Astrocyte (in vitro differentiated cells and primary cell): Measurements from ENCODE around the gene KRT9. TPM values are rescaled to one million over a fixed set of nuclear protein-coding genes. Genes with fewer than 3 reads are reported as not detected.
A peak's percentile ranks its signal among the peaks of the same experiment; 100 is the strongest.

ENCODE experiments used
- DNase-seq: peaks from one replicate; pipeline ENCODE4 v3.0.0-alpha.2; 2010; ENCODE audit warnings: low read depth
- FAIRE-seq: peaks from 2 replicates; lab custom pipeline; 2011; peaks lifted over from hg19 to GRCh38; lab: Jason Lieb, UNC
- H2AFZ ChIP-seq: 2 replicates; pipeline ENCODE4 v1.6.0; 2012; ENCODE audit warnings: low read depth, low read length, inconsistent platforms
- H3K27ac ChIP-seq: 2 replicates; pipeline ENCODE4 v1.5.1; 2011; ENCODE audit warnings: low read depth, low read length, inconsistent platforms
- H3K27me3 ChIP-seq: 2 replicates; pipeline ENCODE4 v1.6.0; 2011; ENCODE audit warnings: low read length, inconsistent platforms; ENCODE audit not compliant: insufficient read depth
- H3K36me3 ChIP-seq: 2 replicates; pipeline ENCODE4 v1.5.1; 2011; ENCODE audit warnings: low read length, inconsistent platforms; ENCODE audit not compliant: insufficient read depth
- H3K4me1 ChIP-seq: 2 replicates; pipeline ENCODE4 v1.5.1; 2011; ENCODE audit warnings: low read length, inconsistent platforms; ENCODE audit not compliant: insufficient read depth
- H3K4me2 ChIP-seq: 2 replicates; pipeline ENCODE4 v1.6.0; 2012; ENCODE audit warnings: low read length, inconsistent platforms
- H3K4me3 ChIP-seq: 2 replicates; pipeline ENCODE4 v1.5.1; 2011; ENCODE audit warnings: low read depth, mild to moderate bottlenecking, low read length, inconsistent platforms; ENCODE audit not compliant: insufficient read depth
- H3K79me2 ChIP-seq: 2 replicates; pipeline ENCODE4 v1.6.0; 2012; ENCODE audit warnings: mild to moderate bottlenecking, low read length, inconsistent platforms; ENCODE audit not compliant: insufficient read depth
- H3K9ac ChIP-seq: 2 replicates; pipeline ENCODE4 v1.6.0; 2012; ENCODE audit warnings: mild to moderate bottlenecking, low read length, inconsistent platforms
- H3K9me3 ChIP-seq: 2 replicates; pipeline ENCODE4 v1.5.1; 2012; ENCODE audit warnings: low read depth, mild to moderate bottlenecking, low read length, inconsistent platforms; ENCODE audit not compliant: insufficient read depth
- H4K20me1 ChIP-seq: 2 replicates; pipeline ENCODE4 v1.6.0; 2012; ENCODE audit warnings: low read length, inconsistent platforms; ENCODE audit not compliant: insufficient read depth
- H3K27ac Mint-ChIP-seq: one replicate; pipeline ENCODE4 v1.8.0; 2021; ENCODE audit warnings: mild to moderate bottlenecking, mixed read lengths; ENCODE audit not compliant: unreplicated experiment
- H3K27me3 Mint-ChIP-seq: one replicate; pipeline ENCODE4 v1.8.0; 2021; ENCODE audit warnings: low read depth, mixed read lengths; ENCODE audit not compliant: unreplicated experiment
- H3K36me3 Mint-ChIP-seq: one replicate; pipeline ENCODE4 v1.8.0; 2021; ENCODE audit warnings: low read depth, mixed read lengths; ENCODE audit not compliant: unreplicated experiment
- H3K4me1 Mint-ChIP-seq: one replicate; pipeline ENCODE4 v1.8.0; 2021; ENCODE audit warnings: low read depth, mixed read lengths; ENCODE audit not compliant: unreplicated experiment
- H3K4me3 Mint-ChIP-seq: one replicate; pipeline ENCODE4 v1.8.0; 2021; ENCODE audit warnings: mild to moderate bottlenecking, moderate library complexity, mixed read lengths; ENCODE audit not compliant: unreplicated experiment
- H3K9me3 Mint-ChIP-seq: one replicate; pipeline ENCODE4 v1.8.0; 2021; ENCODE audit warnings: mild to moderate bottlenecking, mixed read lengths; ENCODE audit not compliant: unreplicated experiment
- EZH2 ChIP-seq: IDR thresholded peaks from 2 replicates; pipeline ENCODE4 v1.6.1; 2012; ENCODE audit warnings: mild to moderate bottlenecking, low read length, inconsistent platforms; ENCODE audit not compliant: insufficient read depth
- total RNA-seq: library from RNA; stranded (reverse); gene quantifications from 2 replicates; pipeline ENCODE4 v1.2.1, GENCODE V29; 2021
- TF ChIP-seq, protein P1 (sequence below): IDR thresholded peaks from 2 replicates; pipeline ENCODE4 v1.5.1; 2011; ENCODE audit warnings: low read depth, mild to moderate bottlenecking, inconsistent platforms, low read length, moderate library complexity; ENCODE audit not compliant: insufficient read depth

The KRT9 gene
- total RNA-seq, 1 donor from 2014 or later: 0.09 TPM

DNA sequence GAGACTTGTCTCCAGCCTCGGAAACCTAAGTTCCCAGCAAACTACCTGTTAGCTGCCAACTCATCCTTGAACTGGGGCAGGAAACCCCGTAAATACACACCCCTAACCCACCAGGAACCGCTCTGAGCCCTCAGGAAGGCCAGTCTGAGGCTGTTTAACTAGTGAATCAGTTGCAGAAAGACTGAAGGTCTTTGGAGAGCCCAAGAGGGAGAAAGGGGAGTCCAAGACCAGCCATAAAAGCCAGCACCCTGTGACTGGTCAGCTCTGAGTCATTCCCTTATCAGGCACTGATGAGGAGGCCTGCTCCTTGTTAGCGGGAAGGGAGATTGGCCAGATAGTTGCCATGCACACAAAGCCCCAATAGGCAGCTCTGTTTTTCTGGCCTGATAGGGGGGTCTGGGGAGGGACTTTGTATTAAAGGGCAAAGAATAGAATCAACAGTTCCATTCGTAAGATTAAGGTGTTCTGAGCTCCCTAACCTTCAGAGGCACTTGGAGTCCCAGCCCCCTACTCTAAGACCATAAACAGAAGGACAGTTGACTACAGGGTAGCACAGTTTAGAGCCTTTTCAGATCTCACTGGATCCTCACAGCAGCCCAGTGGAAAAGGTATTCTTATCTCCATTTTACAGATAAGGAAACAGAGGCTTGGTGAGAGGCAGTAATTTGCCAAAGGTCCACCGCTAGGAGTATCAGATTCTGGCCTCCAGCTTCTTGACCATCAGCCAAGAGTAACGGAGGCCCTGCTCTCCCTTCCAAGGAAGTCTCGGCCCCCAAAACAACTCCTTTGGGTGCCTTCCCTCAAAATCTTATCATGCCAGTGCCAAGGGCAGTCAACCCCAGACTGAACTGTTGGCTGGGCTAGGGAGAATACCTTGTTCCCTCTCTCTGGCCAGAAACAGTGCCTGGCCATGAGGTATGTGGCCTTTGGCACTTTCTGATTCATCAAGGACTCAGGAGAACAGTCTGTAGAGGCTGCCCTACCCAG lies 41.5 kb downstream of the KRT9 start:
- Histone ChIP-seq H4K20me1 (no peaks in the 10 kb centered on the region), H3K27ac (peak overlapping the region; percentile 71), H3K9me3 (no peaks in the 10 kb centered on the region), H3K9ac (peak overlapping the region; percentile 28), H3K27me3 (no peaks in the 10 kb centered on the region), H3K4me1 (peaks cover 29% of the 10 kb centered on the region), H3K79me2 (peaks cover 12% of the 10 kb centered on the region), H3K4me3 (peak overlapping the region; percentile 1), H2AFZ (no peak overlapping the region), H3K36me3 (no peaks in the 10 kb centered on the region), H3K4me2 (peak overlapping the region; percentile 46)
- DNase-seq: peak; percentile 95
- TF ChIP-seq, protein P1, sequence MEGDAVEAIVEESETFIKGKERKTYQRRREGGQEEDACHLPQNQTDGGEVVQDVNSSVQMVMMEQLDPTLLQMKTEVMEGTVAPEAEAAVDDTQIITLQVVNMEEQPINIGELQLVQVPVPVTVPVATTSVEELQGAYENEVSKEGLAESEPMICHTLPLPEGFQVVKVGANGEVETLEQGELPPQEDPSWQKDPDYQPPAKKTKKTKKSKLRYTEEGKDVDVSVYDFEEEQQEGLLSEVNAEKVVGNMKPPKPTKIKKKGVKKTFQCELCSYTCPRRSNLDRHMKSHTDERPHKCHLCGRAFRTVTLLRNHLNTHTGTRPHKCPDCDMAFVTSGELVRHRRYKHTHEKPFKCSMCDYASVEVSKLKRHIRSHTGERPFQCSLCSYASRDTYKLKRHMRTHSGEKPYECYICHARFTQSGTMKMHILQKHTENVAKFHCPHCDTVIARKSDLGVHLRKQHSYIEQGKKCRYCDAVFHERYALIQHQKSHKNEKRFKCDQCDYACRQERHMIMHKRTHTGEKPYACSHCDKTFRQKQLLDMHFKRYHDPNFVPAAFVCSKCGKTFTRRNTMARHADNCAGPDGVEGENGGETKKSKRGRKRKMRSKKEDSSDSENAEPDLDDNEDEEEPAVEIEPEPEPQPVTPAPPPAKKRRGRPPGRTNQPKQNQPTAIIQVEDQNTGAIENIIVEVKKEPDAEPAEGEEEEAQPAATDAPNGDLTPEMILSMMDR: no peak
- TF ChIP-seq EZH2: no peak
- FAIRE-seq: peak; percentile 89
- no peaks in the 10 kb centered on the region for H3K36me3 Mint-ChIP-seq
- no peaks in the 10 kb centered on the region for H3K9me3 Mint-ChIP-seq
- H3K27me3 Mint-ChIP-seq: peaks cover 15% of the 10 kb centered on the region
- peak overlapping the region; percentile 60 for H3K4me3 Mint-ChIP-seq
- H3K4me1 Mint-ChIP-seq: peaks cover 18% of the 10 kb centered on the region
- H3K27ac Mint-ChIP-seq: peak overlapping the region; percentile 77

DNA sequence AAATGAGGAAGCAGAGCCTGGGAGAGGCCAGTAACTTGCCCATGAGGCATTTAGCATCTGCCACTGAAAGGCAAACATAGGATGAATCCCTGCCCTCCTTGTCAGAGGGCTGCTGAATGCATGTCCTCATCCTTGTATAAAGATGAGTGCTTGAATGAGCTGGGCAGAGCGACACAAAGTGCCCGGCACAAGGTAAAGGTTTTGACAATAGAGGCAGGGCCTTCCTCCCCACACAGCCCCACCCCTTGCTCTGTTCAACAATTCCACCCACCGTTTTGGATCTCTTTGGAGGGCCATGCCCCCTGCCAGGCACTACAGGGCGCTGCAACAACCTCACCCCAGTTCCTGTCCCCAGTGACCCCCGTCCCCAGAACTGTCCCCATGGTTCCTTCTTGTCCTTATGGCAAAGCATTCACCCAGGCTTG lies 42.4 kb downstream of the KRT9 start:
- Histone ChIP-seq H3K9ac (peak overlapping the region; percentile 20), H3K79me2 (peaks cover 12% of the 10 kb centered on the region), H4K20me1 (no peaks in the 10 kb centered on the region), H3K9me3 (no peaks in the 10 kb centered on the region), H3K27me3 (no peaks in the 10 kb centered on the region), H2AFZ (no peak overlapping the region), H3K4me1 (peaks cover 29% of the 10 kb centered on the region), H3K27ac (peak overlapping the region; percentile 71), H3K4me3 (no peak overlapping the region), H3K36me3 (no peaks in the 10 kb centered on the region), H3K4me2 (peak overlapping the region; percentile 46)
- DNase-seq: no peak
- Mint-ChIP-seq H3K27ac (peak overlapping the region; percentile 62), H3K4me3 (no peak overlapping the region), H3K9me3 (no peaks in the 10 kb centered on the region), H3K36me3 (no peaks in the 10 kb centered on the region), H3K4me1 (peaks cover 15% of the 10 kb centered on the region), H3K27me3 (peaks cover 11% of the 10 kb centered on the region)
- TF ChIP-seq EZH2: no peak
- TF ChIP-seq, protein P1: no peak
- FAIRE-seq: no peak

DNA sequence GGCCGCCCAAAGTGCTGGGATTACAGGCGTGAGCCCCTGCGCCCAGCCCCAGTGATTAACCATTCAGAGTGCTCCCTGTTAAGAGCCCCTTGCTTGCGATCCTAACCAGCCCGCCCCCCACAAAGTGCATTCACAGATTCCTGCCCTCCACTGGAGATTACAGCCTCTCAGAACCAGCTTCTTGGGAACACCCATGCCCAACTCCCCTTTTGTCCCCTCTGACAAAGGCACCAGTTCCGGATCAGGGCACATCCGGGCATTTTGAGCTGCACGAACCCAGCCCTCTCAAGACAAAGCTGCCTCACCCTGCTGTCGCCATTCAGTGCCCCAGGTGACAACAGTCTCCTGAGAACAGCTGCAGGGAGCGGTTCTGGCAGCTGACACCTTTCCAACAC lies 42.9 kb downstream of the KRT9 start:
- Histone ChIP-seq H3K27ac (no peak overlapping the region), H3K36me3 (no peaks in the 10 kb centered on the region), H3K4me3 (no peak overlapping the region), H2AFZ (no peak overlapping the region), H4K20me1 (no peaks in the 10 kb centered on the region), H3K27me3 (no peaks in the 10 kb centered on the region), H3K4me2 (no peak overlapping the region), H3K9me3 (no peaks in the 10 kb centered on the region), H3K79me2 (peaks cover 12% of the 10 kb centered on the region), H3K9ac (peak overlapping the region; percentile 20), H3K4me1 (peaks cover 29% of the 10 kb centered on the region)
- no peak for DNase-seq
- H3K27ac Mint-ChIP-seq: no peak overlapping the region
- peaks cover 11% of the 10 kb centered on the region for H3K27me3 Mint-ChIP-seq
- no peaks in the 10 kb centered on the region for H3K9me3 Mint-ChIP-seq
- H3K4me1 Mint-ChIP-seq: peaks cover 15% of the 10 kb centered on the region
- FAIRE-seq: no peak
- H3K4me3 Mint-ChIP-seq: peak overlapping the region; percentile 62
- no peak for TF ChIP-seq EZH2
- TF ChIP-seq, protein P1: no peak
- H3K36me3 Mint-ChIP-seq: no peaks in the 10 kb centered on the region
